Esophagus (tissue), 2 donors: ENCODE measurements around the gene EXOC2. TPM values are rescaled to one million over a fixed set of nuclear protein-coding genes. Genes with fewer than 3 reads are reported as not detected.

Experiments
- H3K27ac ChIP-seq, 2 donors: one replicate each; pipeline ENCODE4 v1.5.1; 2013; ENCODE audit warnings: low read depth in 2 of 2, mild to moderate bottlenecking in 2 of 2, inconsistent platforms in 1 of 2, low read length in 1 of 2, moderate library complexity in 1 of 2
- H3K27me3 ChIP-seq, 2 donors: one replicate each; pipeline ENCODE4 v1.6.1; 2013; ENCODE audit warnings: low read length in 2 of 2, control low read depth in 1 of 2, mild to moderate bottlenecking in 1 of 2; ENCODE audit not compliant: insufficient read depth in 2 of 2, control insufficient read depth in 1 of 2
- H3K36me3 ChIP-seq, 2 donors: one replicate each; pipeline ENCODE4 v1.6.1; 2013; ENCODE audit warnings: low read length in 1 of 2; ENCODE audit not compliant: control insufficient read depth in 2 of 2, insufficient read depth in 2 of 2
- H3K4me1 ChIP-seq, 2 donors: one replicate each; pipeline ENCODE4 v1.6.1; 2013; ENCODE audit warnings: low read length in 1 of 2; ENCODE audit not compliant: control insufficient read depth in 2 of 2, insufficient read depth in 2 of 2
- H3K4me3 ChIP-seq, 2 donors: one replicate each; pipeline ENCODE4 v1.5.1; 2013; ENCODE audit warnings: low read length in 2 of 2, mild to moderate bottlenecking in 2 of 2, low read depth in 1 of 2, moderate library complexity in 1 of 2
- H3K9me3 ChIP-seq, 2 donors: one replicate each; pipeline ENCODE4 v1.6.1; 2013; ENCODE audit warnings: mild to moderate bottlenecking in 2 of 2, low read depth in 1 of 2, low read length in 1 of 2, moderate library complexity in 1 of 2; ENCODE audit not compliant: control insufficient read depth in 2 of 2, insufficient read depth in 1 of 2
- WGBS, 2 donors: extraction: QIAGEN DNeasy Blood & Tissue Kit; methylation state at CpG; one replicate each; pipeline ENCODE4 v1.1.7; 2013; 5-methylcytosine and 5-hydroxymethylcytosine counted together
- polyA plus RNA-seq, 2 donors: library from polyadenylated mRNA; stranded (reverse); fragments of 200-250 nt; gene quantifications; one replicate each; pipeline ENCODE4 v1.2.3, GENCODE V29; 2013
- donor health status: healthy with polysubstance abuse.
- donor health status: Bipolar disorder and iron deficiency.

Gene EXOC2
- polyA plus RNA-seq, 2 donors = 5.0 to 9.5 TPM

DNA sequence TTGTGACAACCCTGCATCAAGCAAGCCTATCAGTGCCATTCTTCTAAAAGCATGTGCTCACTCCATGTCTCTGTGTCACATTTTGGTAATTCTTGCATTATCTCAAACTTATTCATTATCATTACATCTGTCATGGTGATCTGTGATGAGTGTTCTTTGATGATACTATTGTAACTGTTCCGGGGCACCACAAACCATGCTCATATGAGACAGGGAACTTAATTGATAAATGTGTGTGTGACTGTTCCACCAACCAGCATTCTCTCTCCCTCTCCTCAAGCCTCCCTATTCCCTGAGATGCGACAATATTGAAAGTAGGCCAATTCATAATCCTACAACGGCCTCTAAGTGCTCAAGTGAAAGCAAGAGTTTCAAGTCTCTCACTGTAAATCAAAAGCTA lies 40.1 kb downstream of the EXOC2 start:
- Histone ChIP-seq H3K36me3 (peaks cover 0 to 7% of the 10 kb centered on the region in 2 donors), H3K4me1 (no peaks in the 10 kb centered on the region), H3K9me3 (peaks cover 0 to 2% of the 10 kb centered on the region in 2 donors), H3K4me3 (no peak overlapping the region), H3K27me3 (no peaks in the 10 kb centered on the region), H3K27ac (no peak overlapping the region)
- WGBS, 2 donors = 66 to 80% methylated on average over 3 of the region's 3 CpGs

DNA sequence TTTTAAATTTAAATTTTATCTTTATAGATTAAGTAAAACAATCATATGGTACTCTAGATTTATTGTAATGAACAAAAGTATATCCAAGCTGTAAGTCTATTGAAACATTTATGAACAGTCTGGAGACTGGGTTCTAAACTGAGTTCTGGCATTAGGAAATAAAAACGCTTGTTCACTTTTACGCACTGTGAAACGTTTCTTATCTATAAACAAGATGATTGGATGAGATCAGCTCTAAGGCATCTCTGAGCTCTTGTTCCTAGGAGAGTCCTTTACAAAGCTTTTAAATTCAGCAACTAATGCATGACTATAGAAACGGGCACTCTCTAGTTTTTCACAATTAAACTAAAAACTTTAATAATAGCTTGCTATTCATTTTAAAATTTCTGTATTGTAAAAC lies 42.8 kb downstream of the EXOC2 start:
- Histone ChIP-seq H3K4me3 (no peak overlapping the region), H3K36me3 (no peaks in the 10 kb centered on the region), H3K27ac (no peak overlapping the region), H3K9me3 (no peaks in the 10 kb centered on the region), H3K4me1 (no peaks in the 10 kb centered on the region), H3K27me3 (no peaks in the 10 kb centered on the region)
- 77 to 78% methylated on average over 4 of the region's 4 CpGs for WGBS, 2 donors

DNA sequence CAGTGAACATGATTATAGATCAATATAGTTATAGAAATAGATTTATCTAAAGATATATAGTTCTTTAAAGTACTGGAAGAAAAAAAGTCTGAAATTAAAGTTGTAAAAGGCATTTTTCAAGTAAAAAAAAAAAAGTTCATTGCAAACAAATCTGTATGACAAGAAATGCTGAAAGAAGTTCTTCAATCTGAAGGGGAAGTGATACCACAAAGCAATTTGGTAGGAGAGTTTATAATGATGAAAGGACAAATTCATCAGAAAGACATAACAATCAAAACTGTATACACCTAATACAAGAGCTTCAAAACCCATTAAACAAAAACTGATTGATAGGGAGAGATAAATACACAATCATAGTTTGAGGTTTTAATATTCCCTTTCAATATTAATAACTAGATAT lies 50.1 kb downstream of the EXOC2 start:
- Histone ChIP-seq H3K4me3 (no peak overlapping the region), H3K4me1 (peaks cover 0 to 3% of the 10 kb centered on the region in 2 donors), H3K27me3 (no peaks in the 10 kb centered on the region)

DNA sequence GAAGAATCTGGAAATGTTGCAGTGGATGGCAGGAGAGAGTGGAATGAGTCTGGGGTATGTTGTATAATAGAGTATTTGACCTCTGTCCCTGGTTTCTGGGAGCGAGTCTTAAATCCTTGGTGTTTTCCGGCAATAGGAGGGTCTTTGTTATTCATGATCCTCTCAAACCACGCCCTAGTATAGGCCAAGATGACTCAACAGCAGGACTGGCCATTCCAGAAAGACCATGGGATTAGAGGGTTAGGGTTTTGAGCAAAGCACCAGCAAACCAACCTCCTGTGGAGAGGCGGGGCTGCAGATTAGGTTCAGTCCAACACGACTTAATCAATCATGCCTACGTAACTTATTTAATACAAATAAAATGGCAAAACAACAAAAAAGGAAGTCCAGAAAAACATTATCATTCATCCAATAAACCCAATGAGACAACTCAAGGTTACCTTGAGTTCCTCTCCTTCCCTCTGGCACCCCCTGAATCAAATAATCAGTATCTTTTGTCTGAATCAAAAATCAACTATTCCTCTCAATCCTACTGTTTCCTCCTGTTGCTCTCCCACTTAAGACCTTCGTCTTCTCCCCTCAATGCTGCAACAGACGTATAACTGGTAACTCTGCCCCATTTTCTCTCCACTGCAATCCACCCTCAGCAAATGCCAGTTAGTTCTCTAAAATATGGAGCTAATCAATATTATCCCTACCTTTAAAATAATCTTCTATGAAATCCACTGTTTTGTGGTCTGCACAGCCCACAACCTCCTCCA lies 51.5 kb downstream of the EXOC2 start:
- 88 to 91% methylated on average over 8 of the region's 8 CpGs for WGBS, 2 donors
- Histone ChIP-seq H3K9me3 (no peaks in the 10 kb centered on the region), H3K27me3 (no peaks in the 10 kb centered on the region), H3K27ac (peak overlapping the region in 1 of 2 donors; percentile 68), H3K36me3 (no peaks in the 10 kb centered on the region), H3K4me1 (peaks cover 0 to 3% of the 10 kb centered on the region in 2 donors), H3K4me3 (no peak overlapping the region)

More for the DNA sequence above, 50.1 kb downstream of the EXOC2 start:
- Histone ChIP-seq H3K36me3 (no peaks in the 10 kb centered on the region), H3K27ac (no peak overlapping the region), H3K9me3 (no peaks in the 10 kb centered on the region)

DNA sequence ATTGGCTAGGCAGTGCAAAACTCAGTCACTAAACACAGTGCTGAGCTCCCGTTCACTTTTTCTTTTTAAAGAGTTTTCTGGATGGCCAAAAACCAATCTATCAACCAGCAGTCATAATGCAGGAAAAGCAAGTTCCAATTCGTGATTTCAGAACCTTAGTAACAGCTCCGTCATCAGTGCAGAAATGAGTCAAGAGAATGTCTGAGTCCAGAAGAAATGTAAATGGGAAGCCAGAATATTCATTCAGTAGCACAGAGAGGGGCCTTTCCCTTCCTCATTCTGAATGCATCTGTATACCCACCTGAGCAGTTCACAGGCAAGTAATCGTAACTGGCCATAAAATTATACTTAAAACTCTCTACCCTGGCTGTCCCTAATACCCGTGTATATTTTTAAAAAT lies 56.5 kb downstream of the EXOC2 start:
- 59 to 65% methylated on average over 5 of the region's 5 CpGs for WGBS, 2 donors
- Histone ChIP-seq H3K27ac (no peak overlapping the region), H3K27me3 (no peaks in the 10 kb centered on the region), H3K4me3 (no peak overlapping the region), H3K36me3 (peaks cover 0 to 2% of the 10 kb centered on the region in 2 donors), H3K4me1 (peaks cover 0 to 3% of the 10 kb centered on the region in 2 donors), H3K9me3 (no peaks in the 10 kb centered on the region)

DNA sequence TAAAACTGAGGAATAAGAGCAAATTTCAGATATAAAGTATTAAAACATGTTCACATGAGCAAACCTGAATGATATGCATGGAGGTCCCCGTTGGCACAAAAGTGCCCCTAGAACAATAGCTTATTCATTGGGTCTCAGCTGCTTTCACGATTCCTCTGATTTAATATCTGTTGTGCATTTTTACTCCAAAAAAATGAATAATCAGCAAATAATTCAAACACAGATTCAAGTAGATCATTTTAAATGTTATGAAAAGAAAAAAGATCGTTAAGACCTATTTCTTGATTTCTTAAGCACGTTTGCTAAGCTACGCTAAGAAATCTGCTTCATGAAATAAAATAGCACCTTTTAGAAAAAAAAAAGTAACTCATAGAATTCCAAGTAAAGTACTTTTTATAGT lies 57.7 kb downstream of the EXOC2 start:
- H3K36me3 ChIP-seq = peaks cover 0 to 4% of the 10 kb centered on the region in 2 donors
- H3K27me3 ChIP-seq = no peaks in the 10 kb centered on the region
- WGBS, 2 donors = 92 to 94% methylated on average over 5 of the region's 5 CpGs
- H3K4me1 ChIP-seq = peaks cover 0 to 3% of the 10 kb centered on the region in 2 donors
- H3K27ac ChIP-seq = no peak overlapping the region
- no peaks in the 10 kb centered on the region for H3K9me3 ChIP-seq
- H3K4me3 ChIP-seq = no peak overlapping the region

DNA sequence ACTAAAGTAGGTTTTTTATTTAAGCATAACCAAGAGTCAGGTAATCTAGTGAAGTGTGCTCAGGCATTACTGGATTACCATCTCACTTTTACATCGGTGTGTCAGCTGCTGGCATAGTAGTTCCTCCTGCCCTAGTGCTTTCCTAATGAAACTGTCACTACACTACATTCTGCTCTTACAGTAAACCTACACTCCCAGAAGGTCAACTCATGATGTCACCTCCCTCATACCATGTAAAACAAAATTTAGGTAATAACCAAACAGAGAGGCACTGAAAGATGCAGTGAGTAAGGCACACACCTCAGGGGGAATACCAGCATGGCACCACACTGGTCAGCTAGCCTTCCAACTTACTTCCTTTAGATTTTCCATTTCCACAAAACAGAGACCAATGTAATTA lies 59.3 kb downstream of the EXOC2 start:
- peaks cover 0 to 4% of the 10 kb centered on the region in 2 donors for H3K36me3 ChIP-seq
- no peaks in the 10 kb centered on the region for H3K4me1 ChIP-seq
- no peaks in the 10 kb centered on the region for H3K9me3 ChIP-seq
- H3K27me3 ChIP-seq = no peaks in the 10 kb centered on the region
- H3K4me3 ChIP-seq = no peak overlapping the region
- H3K27ac ChIP-seq = peak overlapping the region in 1 of 2 donors; percentile 60
- 81 to 88% methylated on average over 1 of the region's 1 CpG for WGBS, 2 donors

DNA sequence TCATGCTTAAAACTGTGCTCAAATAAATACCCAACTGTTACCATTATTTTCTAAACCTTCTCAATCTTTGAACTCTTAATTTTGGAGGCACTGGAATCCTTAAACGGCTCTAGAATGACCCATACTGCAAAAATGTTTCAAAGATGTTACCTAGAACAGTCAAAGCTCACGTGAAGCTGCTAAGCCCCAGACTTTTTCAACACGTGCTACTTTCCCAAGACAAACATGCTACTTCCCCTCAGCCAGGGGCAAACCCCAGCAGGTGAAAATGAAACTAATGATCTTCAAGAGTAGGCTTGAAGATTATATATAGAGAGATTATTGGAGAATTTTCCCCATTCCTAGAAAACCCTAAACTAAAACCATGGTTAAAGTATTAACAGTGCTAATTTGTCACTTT lies 64.2 kb downstream of the EXOC2 start:
- WGBS, 2 donors = 70 to 82% methylated on average over 3 of the region's 3 CpGs
- H3K9me3 ChIP-seq = no peaks in the 10 kb centered on the region
- H3K4me3 ChIP-seq = no peak overlapping the region
- H3K36me3 ChIP-seq = peaks cover 0 to 4% of the 10 kb centered on the region in 2 donors
- no peaks in the 10 kb centered on the region for H3K27me3 ChIP-seq
- no peaks in the 10 kb centered on the region for H3K4me1 ChIP-seq
- H3K27ac ChIP-seq = no peak overlapping the region

DNA sequence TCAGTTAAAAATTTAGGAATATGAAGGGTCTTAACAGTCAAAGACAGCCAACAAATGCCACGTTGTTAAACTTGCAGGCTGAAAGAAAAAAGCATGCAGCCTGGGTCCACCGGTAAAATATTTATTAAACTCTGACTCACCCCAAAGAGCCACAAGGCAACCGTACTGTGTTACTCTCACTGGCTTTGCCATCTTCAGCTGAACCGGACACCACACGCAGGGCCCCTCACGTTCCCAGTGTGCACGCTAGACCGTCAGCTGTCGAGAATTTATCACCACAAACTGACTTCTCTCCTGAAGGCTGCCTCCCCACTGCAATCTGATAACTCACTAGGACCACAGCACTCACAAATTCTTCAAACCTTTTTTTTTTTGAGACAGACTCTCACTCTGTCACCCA lies 66.7 kb downstream of the EXOC2 start:
- 89 to 93% methylated on average over 9 of the region's 9 CpGs for WGBS, 2 donors
- H3K27me3 ChIP-seq = no peaks in the 10 kb centered on the region
- no peaks in the 10 kb centered on the region for H3K9me3 ChIP-seq
- peaks cover 0 to 4% of the 10 kb centered on the region in 2 donors for H3K36me3 ChIP-seq
- no peak overlapping the region for H3K27ac ChIP-seq
- no peaks in the 10 kb centered on the region for H3K4me1 ChIP-seq
- no peak overlapping the region for H3K4me3 ChIP-seq

DNA sequence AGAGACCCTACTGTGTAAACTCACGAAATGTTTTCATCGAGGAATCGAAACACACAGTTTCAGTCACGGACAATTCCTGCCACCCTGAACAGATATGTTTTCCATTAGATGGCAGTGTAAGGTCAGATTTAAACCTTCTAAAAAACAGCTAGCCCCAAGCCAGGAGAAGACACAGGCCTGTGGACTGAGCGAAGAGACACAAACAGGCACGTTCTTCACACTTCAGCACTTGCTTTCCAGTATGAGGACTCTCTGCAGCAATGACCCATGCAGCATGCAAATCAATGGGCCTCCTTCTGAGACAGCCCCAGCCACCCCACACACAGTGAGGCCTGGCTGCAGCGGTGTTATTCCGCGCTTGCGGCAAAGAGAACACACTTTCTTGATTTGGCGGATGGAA lies 68.0 kb downstream of the EXOC2 start:
- Histone ChIP-seq H3K4me3 (no peak overlapping the region), H3K36me3 (peaks cover 0 to 7% of the 10 kb centered on the region in 2 donors), H3K9me3 (no peaks in the 10 kb centered on the region), H3K4me1 (no peaks in the 10 kb centered on the region), H3K27me3 (no peaks in the 10 kb centered on the region), H3K27ac (peak overlapping the region in 1 of 2 donors; percentile 44)
- 85 to 86% methylated on average over 11 of the region's 11 CpGs for WGBS, 2 donors
